HG03378 (cell line): ENCODE measurements around the gene CREBL2.
A peak's percentile ranks its signal among the peaks of the same experiment; 100 is the strongest.
"Not testable (repeated sequence)": the region's sequence is repeated elsewhere in the genome, so short reads cannot be mapped to it uniquely, and the experiment has no call there.

Source experiments
- ATAC-seq: cut with Tn5 transposase; IDR thresholded peaks from one replicate; pipeline ENCODE4 v1.9.1; 2021; ENCODE audit warnings: mild to moderate bottlenecking, moderate library complexity; ENCODE audit not compliant: unreplicated experiment

The CREBL2 gene

GRCh38 chr12:12596598-12596997 lies 15.1 kb upstream of the CREBL2 start:
- not testable (repeated sequence) for ATAC-seq

- no peak for ATAC-seq
These were observed 12.8 kb upstream of the CREBL2 start for GRCh38 chr12:12598864-12599263.

- no peak for ATAC-seq
These were observed 11.7 kb upstream of the CREBL2 start for GRCh38 chr12:12599750-12600643.

- ATAC-seq = no peak
These were observed 11.0 kb upstream of the CREBL2 start for GRCh38 chr12:12600659-12601058.

GRCh38 chr12:12604740-12605139 lies 6.9 kb upstream of the CREBL2 start:
- ATAC-seq = no peak

- ATAC-seq = peak; percentile 38
These were observed 4.7 kb upstream of the CREBL2 start for GRCh38 chr12:12606781-12607589.

- ATAC-seq = no peak
These were observed 3.1 kb upstream of the CREBL2 start for GRCh38 chr12:12608557-12608957.

- no peak for ATAC-seq
These were observed 2.0 kb upstream of the CREBL2 start for GRCh38 chr12:12609692-12610091.

GRCh38 chr12:12610711-12611110 lies 965 bp upstream of the CREBL2 start:
- no peak for ATAC-seq

GRCh38 chr12:12612358-12612757 lies 682 bp downstream of the CREBL2 start:
- no peak for ATAC-seq

- ATAC-seq = no peak
These were observed 1.7 kb downstream of the CREBL2 start for GRCh38 chr12:12613344-12613743.

GRCh38 chr12:12614342-12614741 lies 2.7 kb downstream of the CREBL2 start:
- ATAC-seq = no peak

GRCh38 chr12:12616512-12617310 lies 5.0 kb downstream of the CREBL2 start:
- no peak for ATAC-seq

- not testable (repeated sequence) for ATAC-seq
These were observed 6.4 kb downstream of the CREBL2 start for GRCh38 chr12:12618064-12618463.

GRCh38 chr12:12620730-12621315 lies 9.1 kb downstream of the CREBL2 start:
- ATAC-seq = no peak

GRCh38 chr12:12622418-12622817 lies 10.7 kb downstream of the CREBL2 start:
- no peak for ATAC-seq

- ATAC-seq = no peak
These were observed 12.9 kb downstream of the CREBL2 start for GRCh38 chr12:12624498-12624992.

GRCh38 chr12:12626471-12626870 lies 14.8 kb downstream of the CREBL2 start:
- ATAC-seq = no peak

GRCh38 chr12:12627308-12627827 lies 15.7 kb downstream of the CREBL2 start:
- ATAC-seq = no peak

GRCh38 chr12:12628013-12628412 lies 16.3 kb downstream of the CREBL2 start:
- ATAC-seq = no peak
